Midbrain (tissue), 1 donor: ENCODE results near the gene IFNL2.
"Not testable (repeated sequence)": the region's sequence is repeated elsewhere in the genome, so short reads cannot be mapped to it uniquely, and the experiment has no call there.

Source experiments
- DNase-seq: peaks from one replicate; lab custom pipeline; 2025; lab: John Stamatoyannopoulos, UW

IFNL2 gene

GRCh38 chr19:39253374-39254149 is 14.6 kb upstream of the IFNL2 start:
- no peak for DNase-seq

DNA sequence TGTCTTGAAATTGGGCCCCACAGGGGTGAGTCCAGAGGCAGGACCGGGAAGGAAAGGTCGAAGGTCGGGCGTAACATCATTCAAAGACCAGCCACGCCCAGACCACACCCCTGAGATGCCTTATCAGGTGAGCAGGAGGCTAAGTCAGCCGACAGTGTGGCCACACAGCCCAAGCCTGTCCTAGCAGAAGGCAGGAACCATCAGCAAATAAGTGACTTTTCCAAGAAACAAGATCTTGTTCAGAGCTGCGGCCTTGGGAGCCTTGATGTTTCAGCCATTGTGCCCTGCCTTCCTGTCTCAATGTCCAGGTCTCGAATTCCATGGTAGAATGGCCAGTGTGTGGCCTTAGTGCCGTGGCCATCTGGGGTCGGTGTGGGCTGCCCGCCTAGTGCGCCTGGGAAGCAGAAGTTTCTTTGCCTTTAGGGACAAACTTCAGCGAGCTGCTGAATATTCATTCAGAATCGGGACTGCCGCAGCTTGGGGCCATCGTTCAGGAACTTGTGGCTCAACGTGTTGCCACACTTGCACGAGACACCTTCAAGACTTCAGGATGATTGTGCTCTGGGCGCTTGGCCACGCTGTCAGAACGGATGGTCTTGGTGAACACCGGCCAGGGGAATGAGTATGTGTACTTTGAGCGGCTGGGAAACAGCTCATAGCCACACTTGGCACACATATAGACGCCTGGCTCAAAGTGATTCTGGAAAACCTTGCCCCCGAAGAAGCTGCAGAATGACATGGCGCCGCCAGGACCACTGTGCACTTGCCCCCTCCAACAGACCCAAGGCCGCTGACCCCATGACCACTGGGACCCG is 13.5 kb upstream of the IFNL2 start:
- no peak for DNase-seq

GRCh38 chr19:39257227-39257626 is 11.0 kb upstream of the IFNL2 start:
- no peak for DNase-seq

DNA sequence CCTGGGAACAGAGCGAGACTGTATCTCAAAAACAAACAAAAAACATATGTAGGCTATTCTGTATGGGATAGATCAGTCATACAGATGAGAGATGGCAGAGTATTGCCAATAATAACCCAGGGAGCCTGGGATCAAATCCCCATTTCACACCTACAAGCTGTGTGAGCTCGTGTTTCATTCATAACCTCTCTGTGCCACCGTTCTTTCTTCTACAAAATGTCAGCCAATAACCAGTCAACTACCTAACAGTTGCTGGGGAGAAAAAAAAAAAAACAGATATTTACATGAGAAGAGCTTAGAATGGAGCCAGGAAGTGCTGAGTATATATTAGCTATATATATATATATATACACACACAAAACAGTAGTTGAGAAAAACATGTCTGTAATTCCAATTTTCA is 6.5 kb upstream of the IFNL2 start:
- DNase-seq = no peak

- no peak for DNase-seq
Measured at GRCh38 chr19:39262496-39262895, 5.7 kb upstream of the IFNL2 start.

- no peak for DNase-seq
Measured at GRCh38 chr19:39263912-39264305, 4.3 kb upstream of the IFNL2 start.

DNA sequence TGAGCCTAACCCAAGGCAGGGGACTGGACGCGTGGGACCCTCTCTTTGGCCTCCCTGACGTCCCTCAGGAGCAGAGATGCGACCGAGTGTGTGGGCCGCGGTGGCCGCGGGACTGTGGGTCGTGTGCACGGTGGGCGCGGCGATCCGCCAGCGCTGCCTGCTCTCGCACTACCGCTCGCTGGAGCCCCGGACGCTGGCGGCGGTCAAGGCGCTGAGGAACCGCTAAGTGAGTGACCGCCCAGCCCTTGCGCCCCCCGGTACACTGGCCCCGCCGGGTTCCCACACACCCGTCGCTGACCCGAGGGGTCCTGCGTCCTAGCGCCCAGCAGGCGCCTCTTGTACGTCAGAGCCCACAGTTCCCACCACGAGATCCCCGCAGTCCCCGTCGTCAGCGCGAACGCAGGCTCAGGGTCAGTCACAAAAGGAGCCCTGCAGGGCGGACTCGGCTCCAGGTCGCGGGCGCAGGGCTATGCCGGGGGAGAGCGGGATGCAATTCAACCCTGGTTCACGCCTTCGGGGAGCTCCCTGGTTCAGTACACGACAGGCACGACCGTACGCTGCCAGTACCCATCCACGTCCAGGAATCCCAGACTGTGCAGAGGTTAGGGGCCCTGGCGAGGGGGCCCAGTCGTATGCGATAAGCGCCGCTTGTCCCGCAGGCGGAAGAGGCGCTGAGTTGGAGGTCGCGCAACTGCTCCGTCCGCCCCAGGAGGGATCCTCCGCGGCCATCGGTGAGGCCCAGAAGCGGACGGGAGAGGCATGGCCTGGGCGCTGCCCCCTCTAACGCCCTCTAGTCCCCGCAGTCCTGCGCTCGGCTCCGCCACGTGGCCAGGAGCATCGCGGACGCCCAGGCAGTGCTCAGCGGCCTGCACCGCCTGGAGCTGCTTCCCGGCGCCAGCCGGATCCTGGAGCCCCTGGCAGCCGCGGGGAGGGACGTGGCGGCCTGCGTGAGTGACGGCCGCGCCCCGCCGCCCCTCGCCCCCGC is 3.6 kb upstream of the IFNL2 start:
- no peak for DNase-seq

- no peak for DNase-seq
Measured at GRCh38 chr19:39265321-39265916, 2.8 kb upstream of the IFNL2 start.

DNA sequence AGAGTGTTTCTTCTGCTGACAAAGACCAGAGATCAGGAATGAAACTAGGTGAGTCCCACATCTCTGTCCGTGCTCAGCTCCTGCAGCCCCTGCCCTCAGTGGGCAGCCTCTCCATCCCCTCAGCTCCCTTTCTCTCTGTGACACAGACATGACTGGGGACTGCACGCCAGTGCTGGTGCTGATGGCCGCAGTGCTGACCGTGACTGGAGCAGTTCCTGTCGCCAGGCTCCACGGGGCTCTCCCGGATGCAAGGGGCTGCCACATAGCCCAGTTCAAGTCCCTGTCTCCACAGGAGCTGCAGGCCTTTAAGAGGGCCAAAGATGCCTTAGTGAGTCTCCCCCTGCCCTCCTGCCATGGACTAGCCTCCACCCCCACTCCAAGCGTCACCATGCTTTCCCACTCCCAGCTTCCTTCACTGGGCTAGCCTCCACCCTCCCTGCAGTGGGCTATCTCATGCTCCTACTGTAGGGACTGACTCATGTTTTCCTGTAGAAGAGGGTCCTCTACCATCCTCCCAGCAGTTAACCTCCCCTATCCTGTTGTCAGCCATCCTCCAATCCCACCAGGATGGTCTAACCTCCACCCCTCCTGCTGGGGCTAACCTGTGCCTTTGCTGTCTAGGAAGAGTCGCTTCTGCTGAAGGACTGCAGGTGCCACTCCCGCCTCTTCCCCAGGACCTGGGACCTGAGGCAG is 481 bp downstream of the IFNL2 start:
- not testable (repeated sequence) for DNase-seq

DNA sequence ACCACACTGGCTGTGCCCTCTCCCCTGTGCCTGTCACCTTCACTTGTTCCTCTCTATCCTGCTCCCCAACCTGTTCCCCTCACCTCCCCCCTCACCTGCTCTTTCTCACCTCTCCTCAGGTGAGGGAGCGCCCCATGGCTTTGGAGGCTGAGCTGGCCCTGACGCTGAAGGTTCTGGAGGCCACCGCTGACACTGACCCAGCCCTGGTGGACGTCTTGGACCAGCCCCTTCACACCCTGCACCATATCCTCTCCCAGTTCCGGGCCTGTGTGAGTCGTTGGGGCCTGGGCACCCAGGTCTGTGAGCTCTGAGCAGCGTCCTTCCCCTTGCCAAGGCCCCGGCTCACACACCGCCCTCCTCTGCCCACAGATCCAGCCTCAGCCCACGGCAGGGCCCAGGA is 1.2 kb downstream of the IFNL2 start:
- not testable (repeated sequence) for DNase-seq

DNA sequence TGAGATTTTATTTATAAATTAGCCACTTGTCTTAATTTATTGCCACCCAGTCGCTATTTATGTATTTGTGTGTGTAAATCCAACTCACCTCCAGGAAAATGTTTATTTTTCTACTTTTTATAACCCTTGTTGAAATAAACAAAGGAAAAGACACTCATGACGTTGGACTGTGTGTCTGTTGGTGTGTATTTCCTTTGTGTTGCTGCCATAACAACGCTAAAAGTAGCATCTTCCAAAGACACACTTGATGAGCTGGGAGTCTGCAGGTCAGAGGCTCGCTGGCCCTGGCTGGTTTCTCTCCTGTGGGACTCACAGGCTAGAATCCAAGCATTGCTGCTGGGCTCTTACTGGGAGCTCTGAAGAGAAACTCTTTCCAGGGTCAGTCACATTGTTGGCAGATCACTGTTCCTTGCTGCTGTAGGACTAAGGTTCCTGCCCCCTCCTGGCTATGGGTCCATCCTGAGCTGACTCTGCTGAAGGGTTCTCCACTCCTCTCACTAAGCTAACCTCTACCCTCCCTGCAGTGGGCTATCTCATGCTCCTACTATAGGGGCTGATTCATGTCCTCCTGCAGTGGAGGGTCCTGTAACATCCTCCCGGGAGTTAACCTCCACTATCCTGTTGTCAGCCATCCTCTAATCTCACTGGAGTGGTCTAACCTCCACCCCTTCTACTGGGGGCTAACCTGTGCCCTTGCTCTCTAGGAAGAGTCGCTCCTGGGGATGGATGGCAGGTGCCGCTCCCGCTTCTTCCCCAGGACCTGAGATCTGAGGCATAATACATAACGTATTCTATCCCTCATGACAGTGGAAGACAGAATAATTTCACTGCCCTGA is 2.1 kb downstream of the IFNL2 start:
- no peak for DNase-seq

DNA sequence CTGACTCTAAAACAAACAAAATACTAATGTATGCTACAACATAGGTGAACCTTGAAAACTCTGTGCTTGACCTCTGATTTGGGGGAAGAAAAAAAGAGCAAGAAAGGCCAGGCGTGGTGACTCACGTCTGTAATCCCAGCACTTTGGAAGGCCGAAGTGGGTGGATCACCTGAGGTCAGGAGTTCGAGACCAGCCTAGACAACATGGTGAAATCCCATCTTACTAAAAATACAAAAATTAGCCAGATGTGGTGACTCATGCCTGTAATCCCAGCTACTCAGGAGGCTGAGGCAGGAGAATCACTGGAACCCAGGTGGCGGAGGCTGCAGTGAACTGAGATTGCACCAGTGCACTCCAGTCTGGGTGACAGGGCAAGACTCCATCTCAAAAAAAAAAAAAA is 5.7 kb downstream of the IFNL2 start:
- not testable (repeated sequence) for DNase-seq

- no peak for DNase-seq
Measured at GRCh38 chr19:39275578-39275977, 7.4 kb downstream of the IFNL2 start.

DNA sequence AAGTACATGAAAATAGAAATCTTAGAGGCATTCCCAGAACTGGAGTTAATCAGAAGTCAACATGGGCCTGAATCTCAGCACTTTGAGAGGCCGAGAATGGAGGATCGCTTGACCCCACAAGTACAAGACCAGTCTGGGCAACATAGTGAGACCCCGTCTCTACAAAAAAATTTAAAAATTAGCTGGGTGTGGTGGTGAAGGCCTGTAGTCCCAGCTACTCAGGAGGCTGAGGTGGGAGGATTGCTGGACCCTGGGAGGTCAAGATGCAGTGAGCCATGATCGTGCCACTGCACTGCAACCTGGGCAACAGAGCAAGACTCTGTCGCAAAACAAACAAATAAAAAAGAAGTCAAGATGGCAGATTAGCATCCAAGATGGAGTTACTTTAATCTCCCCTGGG is 8.5 kb downstream of the IFNL2 start:
- DNase-seq = no peak

DNA sequence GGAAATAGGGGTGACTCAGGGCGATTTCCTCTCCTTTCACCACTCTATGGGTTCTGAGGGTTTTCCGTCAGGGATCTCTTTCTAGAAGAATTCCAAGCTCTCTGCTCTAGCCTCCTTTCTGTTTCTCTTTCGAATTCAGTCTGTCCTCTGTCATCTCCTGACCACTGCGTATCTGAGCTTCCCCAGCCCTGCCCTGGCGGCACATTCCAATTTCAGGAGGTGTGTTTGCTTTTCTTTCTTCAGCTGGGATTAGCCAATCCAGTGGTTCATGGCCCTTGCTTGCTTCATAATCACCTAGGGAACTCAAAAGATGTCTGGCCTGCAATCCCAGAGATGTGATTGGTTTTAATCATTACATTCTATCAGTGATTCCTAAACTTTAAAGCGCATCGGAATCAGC is 9.4 kb downstream of the IFNL2 start:
- DNase-seq = no peak

DNA sequence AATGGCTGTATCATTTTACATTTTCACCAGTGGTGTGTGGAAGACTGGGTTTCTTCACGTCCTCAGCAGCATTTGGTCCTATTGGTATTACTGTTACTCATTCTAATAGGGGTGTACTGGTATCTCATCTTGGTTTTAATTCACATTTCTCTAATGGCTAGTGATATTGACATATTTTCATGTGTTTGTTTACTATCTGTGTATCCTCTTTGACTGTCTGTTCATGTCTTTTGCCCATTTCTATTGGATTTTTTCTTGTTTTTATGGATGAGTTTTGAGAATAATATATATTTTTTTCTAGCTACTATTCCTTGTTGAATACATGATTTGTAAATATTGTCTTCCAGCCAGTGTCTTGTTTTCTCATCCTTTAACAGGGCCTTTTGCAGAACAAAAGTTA is 13.8 kb downstream of the IFNL2 start:
- no peak for DNase-seq

DNA sequence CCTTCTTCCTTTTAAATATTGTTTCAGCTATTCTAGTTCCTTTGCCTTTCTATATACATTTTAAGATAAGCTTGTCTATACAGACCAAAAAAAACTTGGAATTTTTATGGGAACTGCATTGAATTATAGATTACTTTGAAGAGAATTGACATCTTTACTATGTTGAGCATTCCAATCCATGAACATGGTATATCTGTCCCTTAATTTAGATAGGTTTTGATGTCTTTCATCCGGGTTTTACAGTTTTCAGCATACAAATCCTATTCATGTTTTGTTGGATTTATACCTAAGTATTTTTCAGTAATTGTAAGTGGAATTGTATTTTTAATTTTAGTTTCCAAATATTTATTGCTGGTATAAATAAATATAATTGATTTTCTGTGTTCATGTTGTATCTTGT is 15.8 kb downstream of the IFNL2 start:
- no peak for DNase-seq

DNA sequence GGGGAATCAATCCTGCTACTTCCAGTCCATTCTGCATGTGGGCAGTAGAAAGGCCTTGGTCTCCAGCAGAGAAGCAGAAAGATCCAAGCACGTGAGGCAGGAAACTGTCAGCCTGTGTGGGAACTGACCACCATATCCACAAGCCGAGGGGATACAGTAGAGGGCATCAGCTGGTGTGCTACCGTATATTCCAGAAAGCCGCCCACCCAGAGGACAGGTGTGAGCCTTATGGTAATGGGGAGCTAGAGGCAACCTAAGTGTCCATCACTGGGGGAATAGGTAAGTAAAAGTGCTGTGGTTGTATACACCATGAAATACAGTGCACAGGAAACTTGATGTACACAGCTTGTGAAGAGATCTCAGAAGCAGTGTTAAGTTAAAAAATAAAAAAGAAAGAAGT is 25.2 kb downstream of the IFNL2 start:
- no peak for DNase-seq

DNA sequence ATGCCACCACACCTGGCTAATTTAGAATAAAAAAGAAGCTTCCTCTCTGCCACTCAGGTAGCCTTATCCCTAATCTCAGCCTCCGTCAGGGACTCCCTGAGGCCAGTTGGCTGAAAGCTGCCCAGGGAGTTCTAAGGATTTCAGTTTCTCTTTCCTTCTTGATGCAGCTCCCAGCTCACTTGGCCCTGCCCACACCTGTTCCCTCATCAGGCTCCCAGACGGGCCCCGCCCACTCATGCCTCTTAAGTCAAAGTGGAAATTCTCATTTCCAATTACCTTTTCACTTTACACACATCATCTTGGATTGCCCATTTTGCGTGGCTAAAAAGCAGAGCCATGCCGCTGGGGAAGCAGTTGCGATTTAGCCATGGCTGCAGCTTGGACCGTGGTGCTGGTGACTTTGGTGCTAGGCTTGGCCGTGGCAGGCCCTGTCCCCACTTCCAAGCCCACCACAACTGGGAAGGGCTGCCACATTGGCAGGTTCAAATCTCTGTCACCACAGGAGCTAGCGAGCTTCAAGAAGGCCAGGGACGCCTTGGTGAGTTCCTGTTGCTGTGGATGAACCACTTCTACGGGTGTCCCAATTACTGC is 28.0 kb downstream of the IFNL2 start, which contains the start of gene IFNL1:
IFNL1 (plus strand) TSS at position 353 of the 591 bp plus-strand sequence; CDS start at position 368, 15 bp downstream.
- DNase-seq = no peak

GRCh38 chr19:39296906-39297305 is 28.7 kb downstream of the IFNL2 start:
- DNase-seq = no peak
